ENCODE results near the gene RERE. TPM values are rescaled to one million over a fixed set of nuclear protein-coding genes. Genes with fewer than 3 reads are reported as not detected.

Gene RERE
- total RNA-seq, 1 donor from 2014 or later = 19.2 TPM

DNA sequence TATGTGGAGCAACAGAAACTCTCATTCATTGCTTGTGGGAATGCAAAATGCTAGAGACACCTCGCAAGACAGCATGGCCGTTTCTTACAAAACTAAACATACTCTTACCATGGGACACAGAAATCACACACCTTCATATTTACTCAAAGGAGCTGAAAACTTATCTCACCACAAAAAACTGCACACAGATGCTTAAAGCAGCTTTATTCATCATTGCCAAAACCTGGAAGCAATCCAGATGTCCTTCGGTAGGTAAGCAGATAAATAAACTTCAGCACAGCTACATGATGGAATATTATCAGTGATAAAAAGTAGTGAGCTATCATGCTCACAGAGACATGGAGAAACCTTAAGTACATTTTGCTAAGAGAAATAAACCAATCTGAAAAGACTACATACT lies 124.3 kb downstream of the RERE start:
- TF ChIP-seq, protein P1, sequence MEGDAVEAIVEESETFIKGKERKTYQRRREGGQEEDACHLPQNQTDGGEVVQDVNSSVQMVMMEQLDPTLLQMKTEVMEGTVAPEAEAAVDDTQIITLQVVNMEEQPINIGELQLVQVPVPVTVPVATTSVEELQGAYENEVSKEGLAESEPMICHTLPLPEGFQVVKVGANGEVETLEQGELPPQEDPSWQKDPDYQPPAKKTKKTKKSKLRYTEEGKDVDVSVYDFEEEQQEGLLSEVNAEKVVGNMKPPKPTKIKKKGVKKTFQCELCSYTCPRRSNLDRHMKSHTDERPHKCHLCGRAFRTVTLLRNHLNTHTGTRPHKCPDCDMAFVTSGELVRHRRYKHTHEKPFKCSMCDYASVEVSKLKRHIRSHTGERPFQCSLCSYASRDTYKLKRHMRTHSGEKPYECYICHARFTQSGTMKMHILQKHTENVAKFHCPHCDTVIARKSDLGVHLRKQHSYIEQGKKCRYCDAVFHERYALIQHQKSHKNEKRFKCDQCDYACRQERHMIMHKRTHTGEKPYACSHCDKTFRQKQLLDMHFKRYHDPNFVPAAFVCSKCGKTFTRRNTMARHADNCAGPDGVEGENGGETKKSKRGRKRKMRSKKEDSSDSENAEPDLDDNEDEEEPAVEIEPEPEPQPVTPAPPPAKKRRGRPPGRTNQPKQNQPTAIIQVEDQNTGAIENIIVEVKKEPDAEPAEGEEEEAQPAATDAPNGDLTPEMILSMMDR (IDR thresholded peaks at IDR 0.05; ENCODE audit: insufficient read depth, low read length, severe bottlenecking) = no peak
- Histone ChIP-seq H3K27me3 (ENCODE audit: control insufficient read depth, insufficient read depth, low read length) (no peaks in the 10 kb centered on the region), H3K4me3 (ENCODE audit: low read depth, low read length) (no peak overlapping the region), H3K36me3 (ENCODE audit: control insufficient read depth, insufficient read depth, low read length) (no peaks in the 10 kb centered on the region)
- FAIRE-seq = no peak
- DNase-seq (ENCODE audit: low read depth) = no peak

DNA sequence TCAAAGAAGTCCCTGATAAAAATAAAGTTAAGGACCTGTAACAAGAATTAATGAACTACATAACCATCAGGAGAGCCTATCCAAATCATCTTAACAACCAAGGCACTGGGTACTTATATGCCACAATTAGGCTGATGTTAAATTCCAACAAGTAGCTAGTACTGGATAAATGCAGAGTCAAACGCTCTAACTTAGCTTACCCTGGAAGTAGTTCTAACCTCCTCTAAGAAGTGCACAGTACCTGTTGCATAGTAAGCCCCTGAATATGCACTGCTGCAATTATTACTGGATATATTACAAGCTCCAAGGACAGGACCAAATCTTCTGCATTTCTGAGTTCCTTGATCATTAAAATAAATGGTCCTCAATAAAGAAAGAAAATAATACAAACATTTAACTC lies 125.8 kb downstream of the RERE start:
- Histone ChIP-seq H3K36me3 (ENCODE audit: control insufficient read depth, insufficient read depth, low read length) (no peaks in the 10 kb centered on the region), H3K4me3 (ENCODE audit: low read depth, low read length) (no peak overlapping the region), H3K27me3 (ENCODE audit: control insufficient read depth, insufficient read depth, low read length) (no peaks in the 10 kb centered on the region)
- FAIRE-seq = no peak
- no peak for DNase-seq (ENCODE audit: low read depth)
- TF ChIP-seq, protein P1 (IDR thresholded peaks at IDR 0.05; ENCODE audit: insufficient read depth, low read length, severe bottlenecking) = no peak

DNA sequence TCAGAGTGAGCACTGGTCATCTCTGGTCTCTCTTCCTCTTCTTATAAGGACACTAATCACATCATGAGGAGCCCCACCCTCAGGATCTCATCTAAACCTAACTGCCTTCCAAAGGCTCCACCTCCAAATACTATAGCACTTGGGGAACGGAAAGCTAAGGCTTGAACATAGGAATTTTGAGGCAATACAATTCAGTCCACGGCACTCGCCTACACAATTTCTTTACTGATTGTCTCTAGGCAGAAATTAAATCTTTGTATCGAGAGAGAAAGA lies 127.3 kb downstream of the RERE start:
- TF ChIP-seq, protein P1 (IDR thresholded peaks at IDR 0.05; ENCODE audit: insufficient read depth, low read length, severe bottlenecking) = no peak
- no peak for DNase-seq (ENCODE audit: low read depth)
- Histone ChIP-seq H3K27me3 (ENCODE audit: control insufficient read depth, insufficient read depth, low read length) (no peaks in the 10 kb centered on the region), H3K36me3 (ENCODE audit: control insufficient read depth, insufficient read depth, low read length) (no peaks in the 10 kb centered on the region), H3K4me3 (ENCODE audit: low read depth, low read length) (no peak overlapping the region)
- no peak for FAIRE-seq

DNA sequence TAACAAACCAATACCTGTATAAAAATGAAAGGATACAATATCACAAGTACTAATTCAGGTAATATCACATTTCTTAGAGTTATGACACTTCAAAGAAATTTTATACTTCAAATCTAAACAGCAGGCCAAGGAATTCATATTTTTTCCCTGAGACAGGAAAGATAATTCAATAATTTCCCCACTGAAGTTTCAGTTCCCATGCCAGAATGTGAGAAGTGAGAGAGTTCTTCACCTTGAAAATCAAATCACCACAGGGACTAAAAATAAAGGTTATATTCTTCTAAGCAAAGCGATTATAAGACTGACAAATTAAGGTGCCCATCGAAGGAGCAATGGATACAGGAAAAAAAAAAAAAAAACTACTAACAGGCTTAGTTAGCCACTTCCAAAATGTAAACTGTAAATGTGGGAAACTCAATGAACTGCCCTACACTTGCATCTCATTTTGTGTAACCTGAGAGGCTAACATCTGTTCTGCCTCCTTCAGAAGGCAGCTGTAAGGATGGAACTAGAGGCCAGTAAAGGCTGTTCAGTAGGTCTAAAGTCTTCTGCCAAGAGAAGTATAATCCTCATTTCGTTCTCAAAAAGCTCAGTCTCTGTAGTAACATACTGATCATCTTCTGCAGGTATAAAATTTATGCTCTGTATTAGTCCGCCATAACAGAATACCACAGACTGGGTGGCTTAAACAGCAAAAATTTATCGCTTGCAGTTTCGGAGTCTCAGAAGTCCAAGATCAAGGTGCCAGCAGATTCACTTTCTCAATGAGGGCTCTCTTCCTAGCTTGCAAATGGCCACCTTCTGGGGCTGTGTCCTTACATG lies 127.8 kb downstream of the RERE start:
- no peaks in the 10 kb centered on the region for H3K36me3 ChIP-seq (ENCODE audit: control insufficient read depth, insufficient read depth, low read length)
- DNase-seq (ENCODE audit: low read depth) (no peak), FAIRE-seq (no peak)
- TF ChIP-seq, protein P1 (IDR thresholded peaks at IDR 0.05; ENCODE audit: insufficient read depth, low read length, severe bottlenecking) = no peak
- H3K4me3 ChIP-seq (ENCODE audit: low read depth, low read length) = no peak overlapping the region
- H3K27me3 ChIP-seq (ENCODE audit: control insufficient read depth, insufficient read depth, low read length) = no peaks in the 10 kb centered on the region

DNA sequence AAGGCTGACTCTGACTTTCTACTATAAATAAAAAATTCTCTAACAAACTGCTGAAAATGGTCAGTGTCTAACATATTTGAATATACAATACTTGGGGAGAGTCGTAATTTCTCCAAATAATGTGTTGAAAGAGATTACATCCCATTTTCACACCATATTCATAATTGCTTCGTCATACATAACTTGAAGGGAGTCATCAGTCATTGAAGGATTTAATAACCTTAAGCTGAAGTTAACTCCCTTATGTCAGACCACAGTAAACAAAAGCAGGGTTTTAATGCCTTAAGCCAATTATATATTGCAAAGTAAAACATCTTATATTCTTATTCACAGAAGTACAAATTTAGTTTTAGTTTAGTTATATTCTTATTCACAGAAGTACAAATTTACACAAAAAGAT lies 129.9 kb downstream of the RERE start:
- DNase-seq (ENCODE audit: low read depth) (no peak), FAIRE-seq (no peak)

More for the DNA sequence above, 129.9 kb downstream of the RERE start:
- TF ChIP-seq, protein P1 (IDR thresholded peaks at IDR 0.05; ENCODE audit: insufficient read depth, low read length, severe bottlenecking) = no peak
- H3K27me3 ChIP-seq (ENCODE audit: control insufficient read depth, insufficient read depth, low read length) = no peaks in the 10 kb centered on the region
- no peaks in the 10 kb centered on the region for H3K36me3 ChIP-seq (ENCODE audit: control insufficient read depth, insufficient read depth, low read length)
- H3K4me3 ChIP-seq (ENCODE audit: low read depth, low read length) = no peak overlapping the region

Measured in bronchial epithelial cell (primary cell).